ENCODE data around the gene TSPAN9. TPM values are rescaled to one million over a fixed set of nuclear protein-coding genes. Genes with fewer than 3 reads are reported as not detected.

TSPAN9 gene
- total RNA-seq, 1 experiment from 2014 or later = 35.5 TPM

DNA sequence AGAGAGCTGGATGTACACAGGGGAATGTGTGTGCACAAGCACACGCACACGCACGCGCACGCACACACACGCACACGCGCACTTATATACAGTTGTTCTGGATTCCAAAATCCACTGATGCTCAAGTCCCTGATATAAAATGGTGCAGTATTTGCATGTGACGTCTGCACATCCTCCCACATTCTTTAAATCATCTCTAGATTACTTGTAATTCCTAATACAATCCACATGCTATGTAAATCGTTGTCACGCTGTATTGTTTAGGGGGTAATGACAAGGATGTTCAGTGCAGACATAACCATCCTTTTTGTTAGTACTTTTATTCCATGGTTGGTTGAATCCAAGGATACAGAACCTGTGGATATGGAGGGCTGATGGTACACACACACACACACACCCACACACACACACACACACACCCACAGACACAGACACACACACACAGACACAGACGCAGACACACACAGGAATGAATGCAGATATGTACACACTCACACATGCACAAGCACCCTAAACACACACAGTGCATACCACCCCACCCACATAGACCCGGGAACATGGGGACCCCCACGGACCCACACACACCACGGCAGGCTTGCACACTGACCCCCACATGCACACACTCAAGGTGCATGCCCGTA, 225.3 kb downstream of the TSPAN9 start:
- no peaks in the 10 kb centered on the region for H3K36me3 ChIP-seq (ENCODE audit: insufficient read depth, low read length, poor library complexity, severe bottlenecking)
- peaks cover 10% of the 10 kb centered on the region for H3K27me3 ChIP-seq (replicated peaks; ENCODE audit: insufficient read depth, low read depth, low read length, poor library complexity)
- CTCF ChIA-PET = interaction anchor here (1.5 kb wide), 1 partner anchor 501 kb away, joined by 4 read pairs; no protein-coding TSS in a partner anchor
- intact Hi-C loops (cut with micrococcal nuclease; ENCODE audit: unreplicated experiment) = loop anchor here (10.0 kb wide), 1 partner anchor 222 kb away; no protein-coding TSS in a partner anchor
- BruUV-seq (replicated peaks) = no TSS peak
- POLR2A ChIA-PET (ENCODE audit: low non-redundant PET) = no interaction called here
- H3K4me1 ChIP-seq (ENCODE audit: insufficient read depth, low read length, poor library complexity, severe bottlenecking) = peaks cover 5% of the 10 kb centered on the region
- peak; percentile 19 for DNase-seq (ENCODE audit: low spot score)
- H3K27ac ChIP-seq (ENCODE audit: low read depth, low read length, poor library complexity, severe bottlenecking) = no peak overlapping the region
- no peak for TF ChIP-seq EZH2 (IDR thresholded peaks at IDR 0.05; ENCODE audit: borderline replicate concordance, low read depth, low read length, poor library complexity, severe bottlenecking)
- TF ChIP-seq, protein P1, sequence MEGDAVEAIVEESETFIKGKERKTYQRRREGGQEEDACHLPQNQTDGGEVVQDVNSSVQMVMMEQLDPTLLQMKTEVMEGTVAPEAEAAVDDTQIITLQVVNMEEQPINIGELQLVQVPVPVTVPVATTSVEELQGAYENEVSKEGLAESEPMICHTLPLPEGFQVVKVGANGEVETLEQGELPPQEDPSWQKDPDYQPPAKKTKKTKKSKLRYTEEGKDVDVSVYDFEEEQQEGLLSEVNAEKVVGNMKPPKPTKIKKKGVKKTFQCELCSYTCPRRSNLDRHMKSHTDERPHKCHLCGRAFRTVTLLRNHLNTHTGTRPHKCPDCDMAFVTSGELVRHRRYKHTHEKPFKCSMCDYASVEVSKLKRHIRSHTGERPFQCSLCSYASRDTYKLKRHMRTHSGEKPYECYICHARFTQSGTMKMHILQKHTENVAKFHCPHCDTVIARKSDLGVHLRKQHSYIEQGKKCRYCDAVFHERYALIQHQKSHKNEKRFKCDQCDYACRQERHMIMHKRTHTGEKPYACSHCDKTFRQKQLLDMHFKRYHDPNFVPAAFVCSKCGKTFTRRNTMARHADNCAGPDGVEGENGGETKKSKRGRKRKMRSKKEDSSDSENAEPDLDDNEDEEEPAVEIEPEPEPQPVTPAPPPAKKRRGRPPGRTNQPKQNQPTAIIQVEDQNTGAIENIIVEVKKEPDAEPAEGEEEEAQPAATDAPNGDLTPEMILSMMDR (conservative IDR thresholded peaks at IDR 0.05; ENCODE audit: low read depth, low read length) = no peak
- no peaks in the 10 kb centered on the region for H3K9me3 ChIP-seq (ENCODE audit: low read depth, low read length, poor library complexity, severe bottlenecking)
- H3K4me3 ChIP-seq (ENCODE audit: low read depth, low read length, poor library complexity, severe bottlenecking) = no peak overlapping the region

DNA sequence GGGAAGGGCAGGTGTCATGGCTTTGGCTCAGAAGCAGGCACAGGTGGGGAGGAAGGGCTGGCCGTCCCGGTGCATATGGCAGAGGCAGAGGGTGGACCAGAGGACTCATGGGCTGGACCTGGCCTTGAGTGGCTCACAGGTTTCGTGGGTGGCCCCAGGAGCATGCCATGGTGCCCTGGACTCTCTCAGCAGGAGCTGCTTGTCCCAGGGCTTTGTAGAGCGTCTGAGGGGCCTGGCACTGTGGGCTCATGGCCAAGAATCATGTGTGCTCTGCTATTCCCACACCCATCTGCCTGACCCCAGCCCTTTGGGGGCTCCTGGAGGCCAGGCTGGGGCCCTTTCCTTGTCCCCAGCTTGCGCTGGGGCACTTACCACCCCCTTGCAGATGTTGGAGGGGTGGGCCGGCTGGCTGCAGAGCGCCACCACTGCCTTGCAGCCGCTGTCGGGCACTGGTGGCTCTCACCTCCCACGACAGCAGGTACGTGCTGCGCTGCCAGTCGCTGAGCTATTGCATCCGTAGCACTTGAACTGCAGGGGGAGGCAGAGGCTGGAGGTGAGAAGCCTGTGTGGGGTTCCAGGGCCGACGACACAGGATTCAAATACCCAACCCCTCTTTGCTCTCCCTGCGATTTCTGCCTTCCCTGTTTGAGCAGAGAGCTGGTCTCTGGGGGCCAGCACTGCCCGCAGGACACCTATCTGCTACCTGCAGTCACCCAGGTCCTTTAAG, 226.4 kb downstream of the TSPAN9 start:
- no peak for DNase-seq (ENCODE audit: low spot score)
- Histone ChIP-seq H3K36me3 (ENCODE audit: insufficient read depth, low read length, poor library complexity, severe bottlenecking) (no peaks in the 10 kb centered on the region), H3K27me3 (replicated peaks; ENCODE audit: insufficient read depth, low read depth, low read length, poor library complexity) (peaks cover 10% of the 10 kb centered on the region), H3K4me3 (ENCODE audit: low read depth, low read length, poor library complexity, severe bottlenecking) (no peak overlapping the region), H3K9me3 (ENCODE audit: low read depth, low read length, poor library complexity, severe bottlenecking) (no peaks in the 10 kb centered on the region), H3K27ac (ENCODE audit: low read depth, low read length, poor library complexity, severe bottlenecking) (no peak overlapping the region), H3K4me1 (ENCODE audit: insufficient read depth, low read length, poor library complexity, severe bottlenecking) (peaks cover 5% of the 10 kb centered on the region)
- no TSS peak for BruUV-seq (replicated peaks)
- POLR2A ChIA-PET (ENCODE audit: low non-redundant PET) = no interaction called here
- CTCF ChIA-PET = interaction anchor here (1.0 kb wide), 1 partner anchor 500 kb away, joined by 3 read pairs; no protein-coding TSS in a partner anchor
- intact Hi-C loops (cut with micrococcal nuclease; ENCODE audit: unreplicated experiment) = loop anchor here (10.0 kb wide), 1 partner anchor 221 kb away; no protein-coding TSS in a partner anchor
- TF ChIP-seq EZH2 (IDR thresholded peaks at IDR 0.05; ENCODE audit: borderline replicate concordance, low read depth, low read length, poor library complexity, severe bottlenecking) = no peak
- TF ChIP-seq, protein P1 (conservative IDR thresholded peaks at IDR 0.05; ENCODE audit: low read depth, low read length) = no peak

DNA sequence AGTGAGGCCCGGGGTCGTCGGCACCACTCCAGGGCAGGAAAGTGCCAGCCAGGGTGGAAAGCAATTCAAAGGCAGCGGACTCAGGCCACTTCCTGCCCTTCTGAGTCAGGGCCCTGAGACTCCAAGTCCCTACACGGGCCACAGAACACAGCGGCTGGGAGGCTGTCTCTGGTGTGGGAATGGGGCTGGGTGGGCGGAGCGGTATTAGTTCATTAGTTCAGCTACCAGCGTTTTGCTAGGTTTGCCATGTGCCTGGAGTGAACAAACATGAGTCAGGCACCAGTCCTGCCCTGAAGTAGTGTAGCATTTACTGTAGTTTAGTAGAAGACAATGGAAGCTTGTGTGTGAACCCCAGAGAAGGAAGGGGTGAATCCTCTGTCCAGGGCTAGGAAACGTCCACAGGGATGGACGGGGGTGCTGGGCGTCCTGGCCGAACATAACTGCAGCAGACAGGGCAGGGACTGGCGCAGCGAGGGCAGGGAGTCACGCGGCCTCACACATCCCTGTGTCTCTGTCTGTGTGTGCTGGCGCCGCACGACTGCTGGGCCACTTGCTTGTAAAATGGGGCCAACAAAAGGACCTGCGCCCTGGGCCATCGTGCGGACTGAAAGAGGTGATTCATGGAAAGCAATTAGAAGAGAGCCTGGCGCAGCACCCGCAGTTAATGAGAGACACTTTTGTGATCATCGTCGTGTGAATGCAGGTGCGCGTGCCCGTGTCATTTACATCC, 227.4 kb downstream of the TSPAN9 start:
- DNase-seq (ENCODE audit: low spot score) = no peak
- BruUV-seq (replicated peaks) = no TSS peak
- intact Hi-C loops (cut with micrococcal nuclease; ENCODE audit: unreplicated experiment) = loop anchor here (10.0 kb wide), 1 partner anchor 220 kb away; no protein-coding TSS in a partner anchor
- no peak overlapping the region for H3K27ac ChIP-seq (ENCODE audit: low read depth, low read length, poor library complexity, severe bottlenecking)
- POLR2A ChIA-PET (ENCODE audit: low non-redundant PET) = no interaction called here
- H3K36me3 ChIP-seq (ENCODE audit: insufficient read depth, low read length, poor library complexity, severe bottlenecking) = no peaks in the 10 kb centered on the region
- H3K4me3 ChIP-seq (ENCODE audit: low read depth, low read length, poor library complexity, severe bottlenecking) = no peak overlapping the region
- CTCF ChIA-PET = no interaction called here
- no peak for TF ChIP-seq EZH2 (IDR thresholded peaks at IDR 0.05; ENCODE audit: borderline replicate concordance, low read depth, low read length, poor library complexity, severe bottlenecking)
- TF ChIP-seq, protein P1 (conservative IDR thresholded peaks at IDR 0.05; ENCODE audit: low read depth, low read length) = no peak
- H3K27me3 ChIP-seq (replicated peaks; ENCODE audit: insufficient read depth, low read depth, low read length, poor library complexity) = peaks cover 1% of the 10 kb centered on the region
- H3K4me1 ChIP-seq (ENCODE audit: insufficient read depth, low read length, poor library complexity, severe bottlenecking) = peaks cover 5% of the 10 kb centered on the region
- H3K9me3 ChIP-seq (ENCODE audit: low read depth, low read length, poor library complexity, severe bottlenecking) = no peaks in the 10 kb centered on the region
